GM19193 (cell line): Measurements from ENCODE around the gene APOA5.

Experiments used
- POLR2A ChIP-seq: IDR thresholded peaks from 4 replicates; pipeline ENCODE4 v1.6.1; 2011; ENCODE audit not compliant: insufficient read depth, insufficient read length; ENCODE audit errors: extremely low read depth

The APOA5 gene

GRCh38 chr11:116829525-116830183, 38.0 kb upstream of the APOA5 start, which contains the start of gene APOC3:
Gene APOC3, plus strand, starts transcription at chr11:116829907. Its CDS starts 676 bp downstream, at chr11:116830583.
- TF ChIP-seq POLR2A, result no peak

- TF ChIP-seq POLR2A, result no peak
Observed at GRCh38 chr11:116828632-116829524, 37.2 kb upstream of the APOA5 start.

- no peak for TF ChIP-seq POLR2A
Observed at GRCh38 chr11:116827461-116827860, 35.8 kb upstream of the APOA5 start.

- no peak for TF ChIP-seq POLR2A
Observed at GRCh38 chr11:116826751-116827431, 35.2 kb upstream of the APOA5 start.

- no peak for TF ChIP-seq POLR2A
Observed at GRCh38 chr11:116825854-116826750, 34.4 kb upstream of the APOA5 start.

- TF ChIP-seq POLR2A, result no peak
Observed at GRCh38 chr11:116825434-116825833, 33.8 kb upstream of the APOA5 start.

GRCh38 chr11:116823031-116823843, 31.6 kb upstream of the APOA5 start, which contains the start of gene APOA4:
Gene APOA4, minus strand, starts transcription at chr11:116823304. Its CDS starts 113 bp downstream, at chr11:116823191.
- no peak for TF ChIP-seq POLR2A

- TF ChIP-seq POLR2A, result no peak
Observed at GRCh38 chr11:116822575-116822974, 30.9 kb upstream of the APOA5 start.

- TF ChIP-seq POLR2A, result no peak
Observed at GRCh38 chr11:116821050-116821918, 29.6 kb upstream of the APOA5 start.

GRCh38 chr11:116819049-116819448, 27.4 kb upstream of the APOA5 start:
- no peak for TF ChIP-seq POLR2A

GRCh38 chr11:116814502-116814901, 22.8 kb upstream of the APOA5 start:
- TF ChIP-seq POLR2A, result no peak

GRCh38 chr11:116813781-116814471, 22.2 kb upstream of the APOA5 start:
- TF ChIP-seq POLR2A, result no peak
